ENCODE measurements around the gene AGO4.

DNA sequence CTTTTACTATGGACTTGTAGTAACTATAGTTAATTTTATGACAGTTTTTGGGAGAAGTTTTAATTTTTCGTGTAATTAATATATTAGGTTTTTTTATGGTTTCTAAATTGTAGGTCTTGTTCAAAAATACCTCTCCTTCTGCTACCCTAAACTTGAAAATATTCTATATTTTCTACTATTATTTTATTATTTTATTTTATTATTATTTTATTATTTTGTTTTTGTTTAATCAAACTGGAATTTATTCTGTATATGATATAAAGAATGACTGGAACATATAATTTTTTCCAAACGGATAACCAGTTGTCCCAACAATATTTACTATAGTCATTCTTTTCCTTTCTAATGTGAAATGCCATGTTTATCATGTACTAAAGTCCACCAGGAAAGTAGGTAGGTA, 17.1 kb upstream of the AGO4 start:
- TF ChIP-seq CTCF (IDR thresholded peaks at IDR 0.05): no peak
- no peak for TF ChIP-seq EZH2phosphoT487 (IDR thresholded peaks at IDR 0.05)
- TF ChIP-seq EZH2 (IDR thresholded peaks at IDR 0.05): no peak

Data from neural progenitor cell (in vitro differentiated cells).